Spleen (tissue), 11 donors: ENCODE measurements around the gene NEDD1. TPM values are rescaled to one million over a fixed set of nuclear protein-coding genes. Genes with fewer than 3 reads are reported as not detected.

Experiments
- DNase-seq: peaks from one replicate; pipeline ENCODE4 v3.0.0-alpha.2; 2020
- H3K27ac ChIP-seq, 8 donors: fragments of 200-600 bp; sonication (generic) in 7 of 8; 1 replicate in 4 of 8; 2 replicates in 4 of 8; pipeline versions ENCODE4 v1.5.0 to v1.8.0; 2016 to 2021; ENCODE audit warnings: inconsistent platforms in 4 of 8, mild to moderate bottlenecking in 4 of 8, moderate library complexity in 1 of 8
- H3K27me3 ChIP-seq, 7 donors: fragments of 200-600 bp; sonication (generic) in 6 of 7; replicated peaks in 1 of 7; 1 replicate in 4 of 7; 2 replicates in 3 of 7; pipeline versions ENCODE4 v1.5.0 to v1.8.0; 2016 to 2021; ENCODE audit warnings: inconsistent platforms in 3 of 7, mild to moderate bottlenecking in 1 of 7
- H3K36me3 ChIP-seq, 6 donors: fragments of 200-600 bp; sonication (generic) in 5 of 6; 1 replicate in 4 of 6; 2 replicates in 2 of 6; pipeline versions ENCODE4 v1.5.0 to v1.8.0; 2016 to 2021; ENCODE audit warnings: inconsistent platforms in 2 of 6
- H3K4me1 ChIP-seq, 6 donors: fragments of 200-600 bp; sonication (generic) in 5 of 6; 1 replicate in 3 of 6; 2 replicates in 3 of 6; pipeline versions ENCODE4 v1.5.0 to v1.8.0; 2016 to 2021; ENCODE audit warnings: inconsistent platforms in 3 of 6
- H3K4me3 ChIP-seq, 8 donors: fragments of 200-600 bp; sonication (generic) in 7 of 8; 1 replicate in 4 of 8; 2 replicates in 4 of 8; pipeline versions ENCODE4 v1.5.0 to v1.8.0; 2016 to 2021; ENCODE audit warnings: inconsistent platforms in 4 of 8, mild to moderate bottlenecking in 4 of 8, moderate library complexity in 2 of 8
- H3K9me3 ChIP-seq, 8 donors: fragments of 200-600 bp; sonication (generic) in 7 of 8; 1 replicate in 4 of 8; 2 replicates in 4 of 8; pipeline versions ENCODE4 v1.5.0 to v1.8.0; 2016 to 2021; ENCODE audit warnings: inconsistent platforms in 4 of 8
- POLR2A ChIP-seq, 3 donors: fragments of 450-650 bp; IDR thresholded peaks; one replicate each; pipeline ENCODE4 v1.5.1; 2017; ENCODE audit warnings: antibody characterized with exemption in 3 of 3, mild to moderate bottlenecking in 1 of 3
- POLR2AphosphoS5 ChIP-seq, 3 donors: sonication (generic); formaldehyde crosslinking; IDR thresholded peaks; one replicate each; pipeline ENCODE4 v1.5.1; 2017; ENCODE audit warnings: antibody characterized with exemption in 3 of 3
- WGBS, 5 donors: extraction: QIAGEN DNeasy Blood & Tissue Kit in 3 of 5; methylation state at CpG; one replicate each; pipeline versions ENCODE4 v1.1.5 to v1.1.7; 2013 to 2018; 5-methylcytosine and 5-hydroxymethylcytosine counted together
- intact Hi-C: fragments of 100-400 bp; cut with DNase I; formaldehyde crosslinking; loops from one replicate; pipeline ENCODE4 v1.15.0; 2023; ENCODE audit warnings: low total_unique reads
- polyA plus RNA-seq, 3 donors: library from polyadenylated mRNA; stranded (reverse); fragments of 200-250 nt; gene quantifications; one replicate each; pipeline ENCODE4 v1.2.1, GENCODE V29; 2013
- total RNA-seq, 7 donors: library from RNA; depleted of rRNA in 3 of 7; stranded (reverse); fragments of >200 nt in 3 of 7; fragmentation: NEBNext Ultra II Directional in 4 of 7; extraction: Animal tissue kit (Norgen Biotek cat#: 25700) in 4 of 7; gene quantifications; one replicate each; pipeline versions ENCODE4 v1.1.0 to v1.2.1, GENCODE V29; 2016 to 2021
- TF ChIP-seq, protein P1 (sequence below), 11 experiments: fragments of 200-600 bp in 7 of 11; fragments of 450-650 bp in 4 of 11; sonication (generic) in 4 of 11; IDR thresholded peaks in 8 of 11; conservative IDR thresholded peaks in 3 of 11; 1 replicate in 7 of 11; 2 replicates in 4 of 11; pipeline versions ENCODE4 v1.4.0 to v1.8.0; 2016 to 2021; ENCODE audit warnings: antibody characterized with exemption in 11 of 11, inconsistent platforms in 4 of 11, mild to moderate bottlenecking in 1 of 11
- donor health status: healthy with polysubstance abuse.
- donor health status: DM: no; HTN: no; CAD: no; lungs with moderate emphysema.
- donor health status: DM: no; HTN: no; CAD: no.
- donor health status: Bipolar disorder and iron deficiency.
- donor health status: healthy.
- donor health status: DM: no; HTN: no; CAD: no.
- donor health status: DM: yes; HTN: yes; CAD: no.

The NEDD1 gene
- total and polyA plus RNA-seq, 10 donors, result 6.0 to 35.2 (median 21.0) TPM

- TF ChIP-seq POLR2AphosphoS5 (IDR thresholded peaks at IDR 0.05), result no peak
- no peak for TF ChIP-seq POLR2A (IDR thresholded peaks at IDR 0.05)
- TF ChIP-seq, protein P1, sequence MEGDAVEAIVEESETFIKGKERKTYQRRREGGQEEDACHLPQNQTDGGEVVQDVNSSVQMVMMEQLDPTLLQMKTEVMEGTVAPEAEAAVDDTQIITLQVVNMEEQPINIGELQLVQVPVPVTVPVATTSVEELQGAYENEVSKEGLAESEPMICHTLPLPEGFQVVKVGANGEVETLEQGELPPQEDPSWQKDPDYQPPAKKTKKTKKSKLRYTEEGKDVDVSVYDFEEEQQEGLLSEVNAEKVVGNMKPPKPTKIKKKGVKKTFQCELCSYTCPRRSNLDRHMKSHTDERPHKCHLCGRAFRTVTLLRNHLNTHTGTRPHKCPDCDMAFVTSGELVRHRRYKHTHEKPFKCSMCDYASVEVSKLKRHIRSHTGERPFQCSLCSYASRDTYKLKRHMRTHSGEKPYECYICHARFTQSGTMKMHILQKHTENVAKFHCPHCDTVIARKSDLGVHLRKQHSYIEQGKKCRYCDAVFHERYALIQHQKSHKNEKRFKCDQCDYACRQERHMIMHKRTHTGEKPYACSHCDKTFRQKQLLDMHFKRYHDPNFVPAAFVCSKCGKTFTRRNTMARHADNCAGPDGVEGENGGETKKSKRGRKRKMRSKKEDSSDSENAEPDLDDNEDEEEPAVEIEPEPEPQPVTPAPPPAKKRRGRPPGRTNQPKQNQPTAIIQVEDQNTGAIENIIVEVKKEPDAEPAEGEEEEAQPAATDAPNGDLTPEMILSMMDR (IDR thresholded peaks at IDR 0.05 in 8 of 11, conservative IDR thresholded peaks at IDR 0.05 in 3 of 11), result no peak
- no peaks in the 10 kb centered on the region for H3K36me3 ChIP-seq
- H3K27me3 ChIP-seq, result peaks cover 0 to 4% (median 0%) of the 10 kb centered on the region in 7 donors
- intact Hi-C loops, result no loop called here
- DNase-seq, result no peak
- no peak overlapping the region for H3K4me3 ChIP-seq
- H3K9me3 ChIP-seq, result peaks cover 0 to 6% (median 0%) of the 10 kb centered on the region in 8 donors
- no peak overlapping the region for H3K27ac ChIP-seq
- 73 to 89% (median 83%) methylated on average over 1 of the region's 1 CpG for WGBS, 5 donors
- no peaks in the 10 kb centered on the region for H3K4me1 ChIP-seq
Observed at GRCh38 chr12:96862326-96862725, 44.7 kb upstream of the NEDD1 start.

DNA sequence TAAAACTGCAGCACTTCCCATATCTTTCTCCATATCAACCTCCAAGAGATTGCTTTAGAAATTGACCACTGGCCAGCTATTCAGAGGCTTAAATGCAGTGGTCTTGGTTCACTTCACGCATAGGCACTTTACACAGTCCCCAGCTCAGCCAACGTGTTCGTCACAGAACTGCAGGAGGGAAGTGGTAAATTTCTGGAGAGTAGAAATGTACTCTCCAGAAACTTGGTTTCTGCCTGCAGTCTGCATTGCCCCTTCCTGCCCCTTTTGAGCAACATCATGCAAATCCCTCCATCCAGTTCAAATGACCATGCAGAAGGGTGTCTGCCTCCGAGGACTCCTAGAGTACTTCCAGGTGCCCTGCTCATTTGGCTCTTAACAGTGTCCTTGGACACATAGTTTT lies 42.7 kb upstream of the NEDD1 start:
- H3K27ac ChIP-seq, result no peak overlapping the region
- no peaks in the 10 kb centered on the region for H3K36me3 ChIP-seq
- no peaks in the 10 kb centered on the region for H3K4me1 ChIP-seq
- peaks cover 0 to 4% (median 0%) of the 10 kb centered on the region in 7 donors for H3K27me3 ChIP-seq
- no peak overlapping the region for H3K4me3 ChIP-seq
- WGBS, 5 donors, result 28 to 35% (median 31%) methylated on average over 4 of the region's 4 CpGs
- intact Hi-C loops, result no loop called here
- H3K9me3 ChIP-seq, result no peaks in the 10 kb centered on the region
- DNase-seq, result no peak
- TF ChIP-seq POLR2AphosphoS5 (IDR thresholded peaks at IDR 0.05), result no peak
- TF ChIP-seq, protein P1 (IDR thresholded peaks at IDR 0.05 in 8 of 11, conservative IDR thresholded peaks at IDR 0.05 in 3 of 11), result no peak
- no peak for TF ChIP-seq POLR2A (IDR thresholded peaks at IDR 0.05)

GRCh38 chr12:96866801-96867590 lies 40.1 kb upstream of the NEDD1 start:
- 85 to 95% (median 92%) methylated on average over 4 of the region's 4 CpGs for WGBS, 5 donors
- TF ChIP-seq, protein P1 (IDR thresholded peaks at IDR 0.05 in 8 of 11, conservative IDR thresholded peaks at IDR 0.05 in 3 of 11), result no peak
- TF ChIP-seq POLR2AphosphoS5 (IDR thresholded peaks at IDR 0.05), result no peak
- TF ChIP-seq POLR2A (IDR thresholded peaks at IDR 0.05), result no peak
- no peak for DNase-seq

DNA sequence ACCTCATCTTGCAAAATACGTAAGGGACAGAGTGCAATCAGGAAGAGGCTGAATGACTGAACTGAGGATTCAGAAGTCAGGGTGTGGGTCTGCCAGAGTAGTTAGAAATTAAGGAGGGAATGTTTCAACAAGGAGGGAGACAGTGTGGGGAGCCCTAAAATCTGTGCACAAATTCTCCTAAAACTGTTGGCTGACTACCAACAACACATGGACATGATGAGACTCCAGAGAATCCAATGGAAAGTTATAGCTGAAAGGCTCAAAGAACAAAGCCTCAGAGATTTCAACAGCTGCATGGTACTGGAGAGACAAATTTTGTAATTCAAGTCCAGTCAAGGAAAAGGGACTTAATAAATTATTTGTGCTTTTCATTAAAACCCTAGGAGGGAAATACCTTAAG lies 36.1 kb upstream of the NEDD1 start:
- 83 to 95% (median 84%) methylated on average over 1 of the region's 1 CpG for WGBS, 5 donors
- intact Hi-C loops, result no loop called here
- TF ChIP-seq POLR2A (IDR thresholded peaks at IDR 0.05), result no peak
- TF ChIP-seq POLR2AphosphoS5 (IDR thresholded peaks at IDR 0.05), result no peak
- TF ChIP-seq, protein P1 (IDR thresholded peaks at IDR 0.05 in 8 of 11, conservative IDR thresholded peaks at IDR 0.05 in 3 of 11), result no peak
- Histone ChIP-seq H3K4me3 (no peak overlapping the region), H3K27ac (no peak overlapping the region), H3K27me3 (no peaks in the 10 kb centered on the region), H3K36me3 (no peaks in the 10 kb centered on the region), H3K9me3 (peaks cover 0 to 9% (median 0%) of the 10 kb centered on the region in 8 donors), H3K4me1 (no peaks in the 10 kb centered on the region)
- no peak for DNase-seq

More at GRCh38 chr12:96866801-96867590, 40.1 kb upstream of the NEDD1 start:
- no peaks in the 10 kb centered on the region for H3K9me3 ChIP-seq
- no peak overlapping the region for H3K4me3 ChIP-seq
- H3K27ac ChIP-seq, result no peak overlapping the region
- intact Hi-C loops, result no loop called here
- H3K4me1 ChIP-seq, result no peaks in the 10 kb centered on the region
- H3K27me3 ChIP-seq, result peaks cover 0 to 4% (median 0%) of the 10 kb centered on the region in 7 donors
- H3K36me3 ChIP-seq, result no peaks in the 10 kb centered on the region
